GM12878 (cell line): ENCODE measurements around the gene CAPN9. TPM values are rescaled to one million over a fixed set of nuclear protein-coding genes. Genes with fewer than 3 reads are reported as not detected.

Experiments
- BACH1 ChIP-seq: fragments of 450-650 bp; IDR thresholded peaks from 2 replicates; pipeline ENCODE4 v1.6.1; 2017; ENCODE audit warnings: mild to moderate bottlenecking, borderline replicate concordance
- MYB ChIP-seq: fragments of 150-350 bp; IDR thresholded peaks from 2 replicates; pipeline ENCODE4 v1.6.1; 2014; ENCODE audit warnings: mild to moderate bottlenecking, low read depth, low read length, borderline replicate concordance
- SUPT20H ChIP-seq: IDR thresholded peaks from 2 replicates; pipeline ENCODE4 v1.6.1; 2011; ENCODE audit warnings: low read depth, mild to moderate bottlenecking, low read length, moderate library complexity, borderline replicate concordance; ENCODE audit not compliant: control insufficient read depth
- TCF7 ChIP-seq: IDR thresholded peaks from 2 replicates; pipeline ENCODE4 v1.6.1; 2014; ENCODE audit warnings: antibody characterized with exemption, borderline replicate concordance
- YBX1 ChIP-seq: fragments of 450-650 bp; IDR thresholded peaks from 2 replicates; pipeline ENCODE4 v1.6.1; 2016; ENCODE audit warnings: antibody characterized with exemption
- polyA plus RNA-seq, 11 experiments: library from polyadenylated mRNA; depleted of rRNA in 4 of 11; unstranded in 6 of 11; stranded (reverse) in 5 of 11; fragments of >200 nt; fragmentation: Nextera tagmentation in 4 of 11; fragmentation: Illumina TruSeq in 1 of 11; extraction: Ambion mirVana in 4 of 11; extraction: Trizol in 1 of 11; gene quantifications; 1 replicate in 1 of 11; 2 replicates in 10 of 11; pipeline versions ENCODE4 v1.2.1 to v1.2.3, GENCODE V29; 2011 to 2016; ENCODE audit warnings: inconsistent platforms in 2 of 11, missing spikeins in 2 of 11, low read depth in 1 of 11
- total RNA-seq, 4 experiments: library from RNA; depleted of rRNA in 3 of 4; stranded (reverse); fragments of >200 nt in 3 of 4; fragmentation: Illumina TruSeq in 1 of 4; extraction: Trizol in 1 of 4; gene quantifications; 2 replicates each; pipeline versions ENCODE4 v1.2.1 to v1.2.3, GENCODE V29; 2013 to 2021
- TF ChIP-seq, protein P1 (sequence below): fragments of 450-650 bp; IDR thresholded peaks from 2 replicates; pipeline ENCODE4 v1.6.1; 2017; ENCODE audit warnings: low read depth, mild to moderate bottlenecking, moderate library complexity
- TF ChIP-seq, protein P2 (sequence below): fragments of 450-650 bp; conservative IDR thresholded peaks from 2 replicates; pipeline ENCODE4 v1.6.1; 2017; ENCODE audit warnings: mild to moderate bottlenecking, moderate library complexity

Gene CAPN9
- total and polyA plus RNA-seq, 10 of the 15 experiments (the other 5 are each of a cell fraction or from before 2014, with no cell fraction given): not detected

DNA sequence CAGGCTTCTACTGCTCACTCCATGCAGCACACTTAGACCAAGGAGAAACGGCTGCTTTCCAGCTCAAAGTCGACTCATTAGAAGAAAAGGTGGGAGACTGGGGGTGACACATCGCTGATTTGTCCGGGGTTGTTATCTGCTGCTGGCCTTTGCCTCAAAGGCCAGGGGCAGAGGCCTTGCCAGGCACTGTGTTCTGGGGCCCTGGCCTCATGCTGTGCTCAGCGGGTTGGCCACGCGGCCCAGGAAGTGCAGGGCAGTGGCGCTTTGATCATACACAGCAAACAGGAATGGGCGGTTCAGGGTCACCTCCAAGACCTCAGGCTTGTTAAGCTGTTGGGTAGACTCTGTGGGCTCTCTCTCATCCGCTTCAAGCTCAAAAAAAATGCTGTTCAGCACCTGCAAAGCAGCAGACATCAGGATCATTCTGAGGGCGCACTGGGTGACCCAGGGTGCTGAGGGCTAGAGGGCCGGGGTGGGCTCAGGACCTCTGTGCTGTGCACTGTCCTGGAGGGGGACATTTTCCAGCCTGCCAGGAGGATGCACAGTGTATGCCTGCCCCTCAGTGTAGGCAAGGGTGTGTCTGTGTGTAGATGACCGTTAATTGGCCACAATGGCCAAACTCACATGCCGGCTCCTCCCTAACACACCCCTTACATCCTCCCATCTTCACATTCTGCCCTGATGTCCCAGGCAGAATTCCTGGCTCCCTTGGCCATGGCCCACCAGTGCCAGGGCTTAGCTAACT is 44.1 kb upstream of the CAPN9 start (continued):
- no peak for TF ChIP-seq MYB
- TF ChIP-seq, protein P1, sequence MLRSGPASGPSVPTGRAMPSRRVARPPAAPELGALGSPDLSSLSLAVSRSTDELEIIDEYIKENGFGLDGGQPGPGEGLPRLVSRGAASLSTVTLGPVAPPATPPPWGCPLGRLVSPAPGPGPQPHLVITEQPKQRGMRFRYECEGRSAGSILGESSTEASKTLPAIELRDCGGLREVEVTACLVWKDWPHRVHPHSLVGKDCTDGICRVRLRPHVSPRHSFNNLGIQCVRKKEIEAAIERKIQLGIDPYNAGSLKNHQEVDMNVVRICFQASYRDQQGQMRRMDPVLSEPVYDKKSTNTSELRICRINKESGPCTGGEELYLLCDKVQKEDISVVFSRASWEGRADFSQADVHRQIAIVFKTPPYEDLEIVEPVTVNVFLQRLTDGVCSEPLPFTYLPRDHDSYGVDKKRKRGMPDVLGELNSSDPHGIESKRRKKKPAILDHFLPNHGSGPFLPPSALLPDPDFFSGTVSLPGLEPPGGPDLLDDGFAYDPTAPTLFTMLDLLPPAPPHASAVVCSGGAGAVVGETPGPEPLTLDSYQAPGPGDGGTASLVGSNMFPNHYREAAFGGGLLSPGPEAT: no peak
- TF ChIP-seq, protein P2, sequence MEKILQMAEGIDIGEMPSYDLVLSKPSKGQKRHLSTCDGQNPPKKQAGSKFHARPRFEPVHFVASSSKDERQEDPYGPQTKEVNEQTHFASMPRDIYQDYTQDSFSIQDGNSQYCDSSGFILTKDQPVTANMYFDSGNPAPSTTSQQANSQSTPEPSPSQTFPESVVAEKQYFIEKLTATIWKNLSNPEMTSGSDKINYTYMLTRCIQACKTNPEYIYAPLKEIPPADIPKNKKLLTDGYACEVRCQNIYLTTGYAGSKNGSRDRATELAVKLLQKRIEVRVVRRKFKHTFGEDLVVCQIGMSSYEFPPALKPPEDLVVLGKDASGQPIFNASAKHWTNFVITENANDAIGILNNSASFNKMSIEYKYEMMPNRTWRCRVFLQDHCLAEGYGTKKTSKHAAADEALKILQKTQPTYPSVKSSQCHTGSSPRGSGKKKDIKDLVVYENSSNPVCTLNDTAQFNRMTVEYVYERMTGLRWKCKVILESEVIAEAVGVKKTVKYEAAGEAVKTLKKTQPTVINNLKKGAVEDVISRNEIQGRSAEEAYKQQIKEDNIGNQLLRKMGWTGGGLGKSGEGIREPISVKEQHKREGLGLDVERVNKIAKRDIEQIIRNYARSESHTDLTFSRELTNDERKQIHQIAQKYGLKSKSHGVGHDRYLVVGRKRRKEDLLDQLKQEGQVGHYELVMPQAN: no peak
- no peak for TF ChIP-seq BACH1
- no peak for TF ChIP-seq SUPT20H
- TF ChIP-seq TCF7: no peak
- TF ChIP-seq YBX1: no peak
